ENCODE measurements around the gene TOR1B. TPM values are rescaled to one million over a fixed set of nuclear protein-coding genes. Genes with fewer than 3 reads are reported as not detected.

TOR1B gene
- total and polyA plus RNA-seq, 2 of the 4 experiments (the other 2 are of a cell fraction) = 15.6 to 21.0 TPM

GRCh38 chr9:129850821-129851550 is 48.0 kb downstream of the TOR1B start:
- POLR2A ChIA-PET (ENCODE audit: unreplicated experiment) = no interaction called here
- H4K8ac ChIP-seq (ENCODE audit: low read depth in 2 of 2, low read length in 2 of 2) = no peak overlapping the region
- intact Hi-C loops (cut with micrococcal nuclease) (no loop called here), in situ Hi-C loops (cut with MboI; ENCODE audit: low sequenced_read_pairs) (no loop called here), dilution Hi-C loops (cut with HindIII; ENCODE audit: low sequenced_read_pairs, unreplicated experiment) (no loop called here)
- DNase-seq (no peak), ATAC-seq (ENCODE audit: low read depth) (no peak)
- WGBS, 2 experiments (ENCODE audit: extremely low coverage in 2 of 2, insufficient read length in 1 of 2) = 100% methylated on average over 2 of the region's 6 CpGs; no CpG with 5 or more reads in 1 of the 2 experiments
- BruUV-seq (replicated peaks) = no TSS peak
- H3K4ac ChIP-seq (ENCODE audit: low read depth, low read length) = no peak overlapping the region
- H2AK9ac ChIP-seq (replicated peaks; ENCODE audit: low read depth, low read length, poor library complexity) = no peak overlapping the region
- no peak overlapping the region for H3K4me3 ChIP-seq (ENCODE audit: insufficient read depth, low read depth, low read length)
- no peak overlapping the region for H2AFZ ChIP-seq (replicated peaks; ENCODE audit: low read length, poor library complexity)
- peaks cover 3% of the 10 kb centered on the region; the same call in 1 of the 2 replicates for H3K9me1 ChIP-seq (ENCODE audit: insufficient read depth, low read length)
- no peak overlapping the region for H3K56ac ChIP-seq (ENCODE audit: extremely low read depth, insufficient read depth, low read length)
- H2BK5ac ChIP-seq (ENCODE audit: low read depth, low read length, poor library complexity, severe bottlenecking) = no peak overlapping the region
- H3K27me3 ChIP-seq (ENCODE audit: control insufficient read depth, insufficient read depth, low read length) = no peaks in the 10 kb centered on the region
- no peak overlapping the region for H2AK5ac ChIP-seq (ENCODE audit: low read depth, low read length)
- 0 out of 4 replicates have a peak, but pooled peaks cover 0 to 3% of the 10 kb centered on the region in 2 experiments for H3K79me1 ChIP-seq (ENCODE audit: low read depth in 1 of 2, low read length in 2 of 2)
- no peak overlapping the region for H3K4me2 ChIP-seq (ENCODE audit: low read depth, low read length)
- no peak overlapping the region for H4K91ac ChIP-seq (ENCODE audit: insufficient read depth, low read depth, low read length)
- no peak overlapping the region for H2BK120ac ChIP-seq (ENCODE audit: low read depth, low read length)
- TF ChIP-seq CHD1 (IDR thresholded peaks at IDR 0.05; ENCODE audit: low read depth, low read length) (no peak), RCOR1 (IDR thresholded peaks at IDR 0.05; ENCODE audit: insufficient replicate concordance, low read length) (no peak), NFE2L2 (IDR thresholded peaks at IDR 0.05; ENCODE audit: low read depth, low read length) (no peak), MXI1 (IDR thresholded peaks at IDR 0.05; ENCODE audit: borderline replicate concordance, low read depth, low read length) (no peak), MAZ (IDR thresholded peaks at IDR 0.05; ENCODE audit: borderline replicate concordance, low read depth, low read length) (no peak), SMC3 (IDR thresholded peaks at IDR 0.05; ENCODE audit: low read depth, low read length) (no peak), CTCF (conservative IDR thresholded peaks at IDR 0.05; ENCODE audit: low read depth, low read length) (no peak), RFX5 (IDR thresholded peaks at IDR 0.05; ENCODE audit: low read depth, low read length) (no peak), MAFK (IDR thresholded peaks at IDR 0.05; ENCODE audit: low read depth, low read length) (no peak), USF2 (IDR thresholded peaks at IDR 0.05; ENCODE audit: low read depth, low read length) (no peak), FOS (IDR thresholded peaks at IDR 0.05; ENCODE audit: low read depth, low read length) (no peak), CEBPB (IDR thresholded peaks at IDR 0.05; ENCODE audit: low read depth, low read length) (no peak), POLR2A (IDR thresholded peaks at IDR 0.05; ENCODE audit: low read depth, low read length) (no peak), ELK1 (IDR thresholded peaks at IDR 0.05; ENCODE audit: borderline replicate concordance, low read depth, low read length) (no peak), BHLHE40 (IDR thresholded peaks at IDR 0.05; ENCODE audit: low read depth, low read length) (no peak), RAD21 (IDR thresholded peaks at IDR 0.05; ENCODE audit: low read length) (no peak)
- H3K9me3 ChIP-seq (ENCODE audit: control insufficient read depth, insufficient read depth, low read length) = no peaks in the 10 kb centered on the region
- CTCF ChIA-PET = no interaction called here
- H3K4me1 ChIP-seq (ENCODE audit: control insufficient read depth, insufficient read depth, low read length) = no peaks in the 10 kb centered on the region
- peaks cover 31% of the 10 kb centered on the region for H3K36me3 ChIP-seq (ENCODE audit: control insufficient read depth, insufficient read depth, low read length)
- no peak overlapping the region for H3K18ac ChIP-seq (ENCODE audit: low read depth, low read length)
- H3K23ac ChIP-seq (ENCODE audit: low read depth, low read length) = no peak overlapping the region
- H3K9ac ChIP-seq (ENCODE audit: low read depth, low read length) = no peak overlapping the region
- no peak overlapping the region for H2BK20ac ChIP-seq (ENCODE audit: low read depth, low read length)
- H4K20me1 ChIP-seq (ENCODE audit: insufficient read depth, low read length) = peaks cover 4% of the 10 kb centered on the region; the same call in 1 of the 2 replicates
- no peak overlapping the region for H2BK15ac ChIP-seq (ENCODE audit: low read depth, low read length)
- no peak overlapping the region for H3K14ac ChIP-seq (replicated peaks; ENCODE audit: low read depth, low read length)
- H3K27ac ChIP-seq (ENCODE audit: insufficient read depth, low read length) = no peak overlapping the region
- H4K5ac ChIP-seq (ENCODE audit: low read depth, low read length) = no peak overlapping the region

Measured in IMR-90 (cell line).